ENCODE measurements around the gene LILRB4.
"Not testable (repeated sequence)": the region's sequence is repeated elsewhere in the genome, so short reads cannot be mapped to it uniquely, and the experiment has no call there.

The LILRB4 gene

DNA sequence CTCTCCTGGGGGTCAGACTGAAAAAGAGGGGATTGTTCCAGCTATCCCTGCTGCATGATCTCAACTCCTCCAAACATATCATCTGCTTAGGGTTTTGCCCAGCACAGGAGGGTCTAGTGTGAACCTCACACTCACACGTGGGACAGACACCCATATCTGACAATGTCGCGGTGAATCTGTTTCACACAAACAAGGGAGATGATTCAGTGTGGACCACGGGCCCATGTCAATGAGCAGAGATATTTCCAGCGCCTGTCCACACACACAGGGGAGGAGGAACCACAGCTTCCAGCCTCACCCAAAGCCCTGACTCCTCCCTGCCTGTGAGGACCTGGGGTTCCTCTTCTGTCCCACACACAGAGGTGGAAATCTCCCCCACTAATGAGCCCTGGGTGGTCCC, 31.9 kb downstream of the LILRB4 start:
- DNase-seq (ENCODE audit: low read depth in 3 of 3), result no peak

DNA sequence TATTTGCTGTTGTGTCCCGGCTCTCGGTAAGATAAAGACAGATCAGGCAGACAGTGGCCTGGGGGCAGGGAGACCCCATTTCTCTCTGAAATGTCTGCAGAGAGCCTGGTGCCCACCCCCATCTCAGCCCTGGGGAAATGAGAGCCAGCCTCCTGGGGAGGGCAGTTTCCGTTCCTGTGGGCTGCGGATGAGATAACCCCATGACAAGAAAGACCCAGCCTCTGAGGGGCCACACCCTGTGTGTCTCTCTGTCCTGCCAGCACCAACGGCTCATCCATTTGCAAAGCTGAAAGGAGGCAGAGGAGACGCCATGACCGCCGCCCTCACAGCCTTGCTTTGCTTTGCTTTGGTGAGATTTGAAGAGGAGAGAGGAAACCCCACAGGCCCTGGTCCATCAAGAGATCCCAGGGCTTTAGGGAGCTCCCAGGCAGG, 33.3 kb downstream of the LILRB4 start:
- DNase-seq (ENCODE audit: low read depth in 3 of 3), result no peak

DNA sequence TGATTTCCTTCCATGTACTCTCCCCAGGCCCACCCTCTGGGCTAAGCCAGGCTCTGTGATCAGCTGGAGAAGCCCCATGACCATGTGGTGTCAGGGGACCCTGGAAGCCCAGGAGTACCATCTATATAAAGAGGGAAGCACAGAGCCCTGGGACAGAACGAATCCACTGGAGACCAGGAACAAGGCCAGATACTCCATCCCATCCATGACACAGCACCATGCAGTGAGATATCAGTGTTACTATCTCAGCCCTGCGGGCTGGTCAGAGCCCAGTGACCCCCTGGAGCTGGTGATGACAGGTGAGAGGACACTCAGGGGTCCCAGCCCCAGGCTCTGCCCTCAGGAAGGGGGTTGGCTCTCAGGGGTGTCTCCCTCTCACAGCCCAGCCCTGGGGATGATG, 34.0 kb downstream of the LILRB4 start:
- no peak for DNase-seq (ENCODE audit: low read depth in 3 of 3)

DNA sequence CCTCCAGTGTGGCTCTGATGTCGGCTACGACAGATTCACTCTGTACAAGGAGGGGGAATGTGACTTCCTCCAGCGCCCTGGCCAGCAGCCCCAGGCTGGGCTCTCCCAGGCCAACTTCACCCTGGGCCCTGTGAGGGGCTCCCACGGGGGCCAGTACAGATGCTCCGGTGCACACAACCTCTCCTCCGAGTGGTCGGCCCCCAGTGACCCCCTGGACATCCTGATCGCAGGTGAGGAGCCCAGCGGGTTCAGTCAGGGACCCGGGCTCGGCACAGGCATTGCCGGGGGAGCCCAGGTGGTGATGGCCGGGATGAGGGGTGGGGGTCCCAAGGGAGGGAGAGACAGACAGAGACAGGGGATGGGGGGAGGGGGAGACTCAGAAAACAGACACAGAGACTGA, 34.9 kb downstream of the LILRB4 start:
- not testable (repeated sequence) for DNase-seq (ENCODE audit: low read depth in 3 of 3)

DNA sequence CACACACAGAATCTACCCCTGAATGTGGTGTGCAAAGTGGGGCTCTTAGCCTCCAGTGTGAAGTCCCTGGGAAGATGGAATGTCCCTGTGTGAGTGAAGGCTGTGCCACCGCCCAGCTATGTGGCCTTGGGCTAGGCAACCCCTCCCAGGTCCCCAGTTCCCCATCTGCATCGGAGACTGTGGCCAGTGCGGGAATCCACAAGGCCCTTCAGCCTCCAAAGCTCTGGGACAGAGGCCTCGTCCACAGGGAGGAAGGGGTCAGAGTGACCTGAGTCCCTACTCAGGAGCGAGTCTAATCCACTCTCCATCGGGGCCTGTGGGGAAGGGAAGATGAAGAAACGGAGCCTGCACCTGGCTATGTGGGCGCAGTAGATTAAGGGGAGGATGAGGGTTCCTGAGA, 42.1 kb downstream of the LILRB4 start:
- no peak for DNase-seq (ENCODE audit: low read depth in 3 of 3)

DNA sequence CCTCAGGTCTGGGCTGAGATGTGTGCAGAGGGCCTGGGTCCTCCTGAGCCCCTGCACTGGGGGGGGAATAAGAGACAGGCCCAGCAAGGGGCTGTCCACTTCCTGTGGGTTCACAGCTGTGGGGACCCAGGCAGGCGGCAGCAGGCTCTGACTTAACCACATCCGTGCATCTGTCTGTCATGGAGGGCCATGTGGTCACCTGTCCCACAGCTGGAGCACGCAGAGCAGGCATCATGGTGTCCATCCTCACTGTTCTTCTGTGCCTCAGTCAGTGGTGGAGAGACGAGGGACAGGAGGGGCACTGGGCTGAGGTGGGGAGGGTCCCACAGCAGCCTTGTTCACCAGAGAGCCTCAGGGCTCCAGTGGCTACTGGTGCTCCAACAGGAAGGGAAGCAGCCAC, 45.2 kb downstream of the LILRB4 start:
- no peak for DNase-seq (ENCODE audit: low read depth in 3 of 3)

DNA sequence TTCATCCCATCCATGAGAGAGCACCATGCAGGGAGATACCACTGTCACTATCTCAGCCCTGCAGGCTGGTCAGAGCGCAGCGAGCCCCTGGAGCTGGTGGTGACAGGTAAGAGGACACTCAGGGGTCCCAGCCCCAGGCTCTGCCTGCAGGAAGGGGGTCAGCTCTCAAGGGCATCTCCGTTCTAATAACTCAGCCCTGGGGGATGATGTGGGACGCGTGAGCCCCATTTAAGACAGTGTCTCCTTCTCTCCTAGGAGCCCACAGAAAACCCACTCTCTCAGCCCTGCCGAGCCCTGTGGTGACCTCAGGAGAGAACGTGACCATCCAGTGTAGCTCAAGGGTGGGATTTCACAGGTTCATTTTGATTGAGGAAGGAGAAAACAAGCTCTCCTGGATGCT, 46.0 kb downstream of the LILRB4 start:
- no peak for DNase-seq (ENCODE audit: low read depth in 3 of 3)

DNA sequence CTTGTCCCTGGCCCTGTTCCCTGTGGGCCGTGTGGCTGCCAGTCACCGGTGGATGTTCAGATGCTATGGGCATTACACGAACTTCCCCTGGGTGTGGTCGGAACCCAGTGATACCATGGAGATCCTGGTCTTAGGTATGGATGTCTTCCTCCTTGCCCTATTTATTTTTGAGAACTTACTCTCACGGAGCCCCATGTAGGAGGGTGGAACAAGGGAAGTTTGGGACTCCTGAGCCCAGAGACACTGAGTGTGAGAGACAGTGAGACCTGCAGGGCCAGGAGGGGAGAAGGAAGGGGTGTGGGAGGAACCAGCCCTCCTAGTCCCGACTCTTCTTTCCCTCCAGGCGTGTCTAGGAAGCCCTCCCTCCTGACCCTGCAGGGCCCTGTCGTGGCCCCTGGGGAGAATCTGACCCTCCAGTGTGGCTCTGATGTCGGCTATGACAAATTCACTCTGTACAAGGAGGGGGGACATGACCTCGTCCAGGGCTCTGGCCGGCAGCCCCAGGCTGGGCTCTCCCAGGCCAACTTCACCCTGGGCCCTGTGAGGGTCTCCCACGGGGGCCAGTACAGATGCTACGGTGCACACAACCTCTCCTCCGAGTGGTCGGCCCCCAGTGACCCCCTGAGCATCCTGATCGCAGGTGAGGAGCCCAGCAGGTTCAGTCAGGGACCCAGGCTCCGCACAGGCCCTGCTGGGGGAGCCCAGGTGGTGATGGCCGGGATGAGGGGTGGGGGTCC, 46.6 kb downstream of the LILRB4 start:
- DNase-seq (ENCODE audit: low read depth in 3 of 3), result no peak

DNA sequence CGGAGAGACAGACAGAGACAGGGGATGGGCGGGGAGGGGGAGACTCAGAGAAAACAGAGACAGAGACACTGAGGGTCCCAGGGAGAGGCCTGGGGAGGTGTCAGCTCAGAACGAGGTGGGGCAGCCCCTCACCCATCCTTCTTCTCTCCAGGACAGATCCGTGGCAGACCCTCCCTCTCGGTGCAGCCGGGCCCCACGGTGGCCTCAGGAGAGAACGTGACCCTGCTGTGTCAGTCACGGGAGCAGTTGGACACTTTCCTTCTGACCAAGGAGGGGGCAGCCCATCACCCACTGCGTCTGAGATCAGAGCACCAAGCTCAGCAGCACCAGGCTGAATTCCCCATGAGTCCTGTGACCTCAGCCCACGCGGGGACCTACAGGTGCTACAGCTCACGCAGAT, 47.2 kb downstream of the LILRB4 start:
- not testable (repeated sequence) for DNase-seq (ENCODE audit: low read depth in 3 of 3)
